Stimulated activated naive CD8-positive, alpha-beta T cell treated with anti-CD3 and anti-CD28 coated beads, Interleukin-15, Interleukin-2, amounts not matched to agents 100 ng/mL and 50 ng/mL, for 24 hours (primary cell): Measurements from ENCODE around the gene ZNF668.

Experiments
- H3K27ac Mint-ChIP-seq: one replicate; pipeline ENCODE4 v1.8.0; 2021; ENCODE audit warnings: mild to moderate bottlenecking, mixed read lengths
- H3K27me3 Mint-ChIP-seq: one replicate; pipeline ENCODE4 v1.8.0; 2021; ENCODE audit warnings: mixed read lengths
- H3K36me3 Mint-ChIP-seq: one replicate; pipeline ENCODE4 v1.8.0; 2021; ENCODE audit warnings: low read depth, mixed read lengths
- H3K4me1 Mint-ChIP-seq: one replicate; pipeline ENCODE4 v1.8.0; 2021; ENCODE audit warnings: low read depth, mixed read lengths
- H3K4me3 Mint-ChIP-seq: one replicate; pipeline ENCODE4 v1.8.0; 2021; ENCODE audit warnings: mild to moderate bottlenecking, mixed read lengths
- H3K9me3 Mint-ChIP-seq: one replicate; pipeline ENCODE4 v1.8.0; 2021; ENCODE audit warnings: mixed read lengths

ZNF668 gene

GRCh38 chr16:31080035-31080629 lies 6.1 kb upstream of the ZNF668 start:
- no peaks in the 10 kb centered on the region for H3K9me3 Mint-ChIP-seq
- no peak overlapping the region for H3K4me3 Mint-ChIP-seq
- H3K36me3 Mint-ChIP-seq = peaks cover 22% of the 10 kb centered on the region
- no peak overlapping the region for H3K27ac Mint-ChIP-seq
- H3K4me1 Mint-ChIP-seq = peaks cover 27% of the 10 kb centered on the region
- H3K27me3 Mint-ChIP-seq = no peaks in the 10 kb centered on the region

GRCh38 chr16:31079342-31079944 lies 5.4 kb upstream of the ZNF668 start:
- Mint-ChIP-seq H3K27me3 (no peaks in the 10 kb centered on the region), H3K4me1 (peaks cover 34% of the 10 kb centered on the region), H3K36me3 (peaks cover 28% of the 10 kb centered on the region), H3K27ac (peak overlapping the region; percentile 6), H3K4me3 (no peak overlapping the region), H3K9me3 (no peaks in the 10 kb centered on the region)

GRCh38 chr16:31078597-31079341 lies 4.7 kb upstream of the ZNF668 start:
- no peak overlapping the region for H3K4me3 Mint-ChIP-seq
- H3K27me3 Mint-ChIP-seq = no peaks in the 10 kb centered on the region
- H3K36me3 Mint-ChIP-seq = peaks cover 28% of the 10 kb centered on the region
- H3K27ac Mint-ChIP-seq = peak overlapping the region; percentile 31
- peaks cover 34% of the 10 kb centered on the region for H3K4me1 Mint-ChIP-seq
- H3K9me3 Mint-ChIP-seq = no peaks in the 10 kb centered on the region

GRCh38 chr16:31077592-31078396 lies 3.8 kb upstream of the ZNF668 start:
- H3K9me3 Mint-ChIP-seq = no peaks in the 10 kb centered on the region
- no peaks in the 10 kb centered on the region for H3K27me3 Mint-ChIP-seq

GRCh38 chr16:31077024-31077423 lies 3.0 kb upstream of the ZNF668 start:
- Mint-ChIP-seq H3K4me1 (peaks cover 42% of the 10 kb centered on the region), H3K9me3 (no peaks in the 10 kb centered on the region), H3K27ac (no peak overlapping the region), H3K36me3 (peaks cover 28% of the 10 kb centered on the region), H3K4me3 (no peak overlapping the region), H3K27me3 (no peaks in the 10 kb centered on the region)

More at GRCh38 chr16:31077592-31078396, 3.8 kb upstream of the ZNF668 start:
- Mint-ChIP-seq H3K4me1 (peaks cover 35% of the 10 kb centered on the region), H3K36me3 (peaks cover 28% of the 10 kb centered on the region), H3K4me3 (no peak overlapping the region), H3K27ac (no peak overlapping the region)

GRCh38 chr16:31076319-31076718 lies 2.3 kb upstream of the ZNF668 start:
- no peak overlapping the region for H3K4me3 Mint-ChIP-seq
- H3K27ac Mint-ChIP-seq = no peak overlapping the region
- no peaks in the 10 kb centered on the region for H3K9me3 Mint-ChIP-seq
- peaks cover 28% of the 10 kb centered on the region for H3K36me3 Mint-ChIP-seq
- H3K27me3 Mint-ChIP-seq = no peaks in the 10 kb centered on the region
- H3K4me1 Mint-ChIP-seq = peaks cover 49% of the 10 kb centered on the region

- Mint-ChIP-seq H3K27me3 (no peaks in the 10 kb centered on the region), H3K4me1 (peaks cover 42% of the 10 kb centered on the region), H3K36me3 (peaks cover 28% of the 10 kb centered on the region), H3K27ac (peak overlapping the region; percentile 96), H3K9me3 (no peaks in the 10 kb centered on the region), H3K4me3 (peak overlapping the region; percentile 96)
These were observed 759 bp upstream of the ZNF668 start for GRCh38 chr16:31074814-31075183.

GRCh38 chr16:31073142-31073969 lies 684 bp downstream of the ZNF668 start:
- Mint-ChIP-seq H3K9me3 (no peaks in the 10 kb centered on the region), H3K4me3 (peak overlapping the region; percentile 98), H3K27me3 (no peaks in the 10 kb centered on the region), H3K27ac (peak overlapping the region; percentile 96), H3K36me3 (peaks cover 14% of the 10 kb centered on the region), H3K4me1 (peaks cover 43% of the 10 kb centered on the region)

GRCh38 chr16:31072540-31073141 lies 1.4 kb downstream of the ZNF668 start:
- peak overlapping the region; percentile 98 for H3K4me3 Mint-ChIP-seq
- peaks cover 7% of the 10 kb centered on the region for H3K36me3 Mint-ChIP-seq
- no peaks in the 10 kb centered on the region for H3K9me3 Mint-ChIP-seq
- H3K27me3 Mint-ChIP-seq = no peaks in the 10 kb centered on the region
- peak overlapping the region; percentile 94 for H3K27ac Mint-ChIP-seq
- peaks cover 38% of the 10 kb centered on the region for H3K4me1 Mint-ChIP-seq

- Mint-ChIP-seq H3K4me1 (peaks cover 41% of the 10 kb centered on the region), H3K27me3 (no peaks in the 10 kb centered on the region)
These were observed 2.2 kb downstream of the ZNF668 start for GRCh38 chr16:31071861-31072260.

GRCh38 chr16:31067342-31067741 lies 6.7 kb downstream of the ZNF668 start:
- Mint-ChIP-seq H3K27me3 (no peaks in the 10 kb centered on the region), H3K4me3 (no peak overlapping the region), H3K4me1 (peaks cover 57% of the 10 kb centered on the region), H3K27ac (no peak overlapping the region), H3K9me3 (no peaks in the 10 kb centered on the region), H3K36me3 (peaks cover 21% of the 10 kb centered on the region)

More at GRCh38 chr16:31071861-31072260, 2.2 kb downstream of the ZNF668 start:
- Mint-ChIP-seq H3K4me3 (peak overlapping the region; percentile 98), H3K36me3 (peaks cover 7% of the 10 kb centered on the region), H3K9me3 (no peaks in the 10 kb centered on the region), H3K27ac (peak overlapping the region; percentile 94)

GRCh38 chr16:31064882-31065461 lies 9.1 kb downstream of the ZNF668 start:
- Mint-ChIP-seq H3K27ac (peak overlapping the region; percentile 70), H3K27me3 (no peaks in the 10 kb centered on the region), H3K9me3 (no peaks in the 10 kb centered on the region), H3K4me1 (peaks cover 47% of the 10 kb centered on the region), H3K36me3 (peaks cover 34% of the 10 kb centered on the region), H3K4me3 (peak overlapping the region; percentile 26)

GRCh38 chr16:31063843-31064611 lies 10.0 kb downstream of the ZNF668 start:
- no peaks in the 10 kb centered on the region for H3K9me3 Mint-ChIP-seq
- H3K4me1 Mint-ChIP-seq = peaks cover 42% of the 10 kb centered on the region
- H3K36me3 Mint-ChIP-seq = peaks cover 38% of the 10 kb centered on the region
- no peak overlapping the region for H3K27ac Mint-ChIP-seq
- H3K27me3 Mint-ChIP-seq = no peaks in the 10 kb centered on the region
- peak overlapping the region; percentile 26 for H3K4me3 Mint-ChIP-seq
